Endothelial cell of umbilical vein (primary cell): ENCODE measurements around the gene HSPG2. TPM values are rescaled to one million over a fixed set of nuclear protein-coding genes. Genes with fewer than 3 reads are reported as not detected.
"Not testable (repeated sequence)": the region's sequence is repeated elsewhere in the genome, so short reads cannot be mapped to it uniquely, and the experiment has no call there.

Experiments
- BruUV-seq: library from RNA; stranded (reverse); fragments of 400-500 nt; replicated peaks from 2 replicates; lab custom pipeline; 2021; lab: Mats Ljungman, UMichigan
- CTCF ChIA-PET: fragments of 300-600, 350-600 bp; sonication (Branson Sonifier 250); formaldehyde crosslinking; loops from one replicate; lab custom pipeline; 2021; ENCODE audit warnings: antibody characterized with exemption, inconsistent platforms; lab: Charles Lee
- POLR2A ChIA-PET: fragments of 300-600, 350-600 bp; sonication (Branson Sonifier 250); formaldehyde crosslinking; loops from one replicate; lab custom pipeline; 2021; ENCODE audit warnings: antibody characterized with exemption, inconsistent platforms; lab: Charles Lee
- DNase-seq: peaks from one replicate; pipeline ENCODE4 v3.0.0-alpha.2; 2011; ENCODE audit warnings: low read depth, low spot score
- FAIRE-seq: peaks from 2 replicates; lab custom pipeline; 2011; peaks lifted over from hg19 to GRCh38; lab: Jason Lieb, UNC
- H2AFZ ChIP-seq: 2 replicates; pipeline ENCODE4 v1.6.0; 2012; ENCODE audit warnings: low read depth, low read length, control low read depth, inconsistent platforms
- H3K27ac ChIP-seq: 2 replicates; pipeline ENCODE4 v1.5.1; 2011; ENCODE audit warnings: low read depth, mild to moderate bottlenecking, control low read depth, low read length, moderate library complexity; ENCODE audit not compliant: insufficient read depth
- H3K27me3 ChIP-seq, 2 experiments: 2 replicates each; pipeline versions ENCODE4 v1.6.0 to v1.6.1; 2011; ENCODE audit warnings: low read length in 2 of 2, mixed read lengths in 1 of 2; ENCODE audit not compliant: control insufficient read depth in 2 of 2, insufficient read depth in 2 of 2
- H3K36me3 ChIP-seq, 2 experiments: 2 replicates in 1 of 2; 3 replicates in 1 of 2; pipeline ENCODE4 v1.5.1; 2011; ENCODE audit warnings: low read length in 2 of 2, mild to moderate bottlenecking in 1 of 2, moderate library complexity in 1 of 2; ENCODE audit not compliant: control insufficient read depth in 2 of 2, insufficient read depth in 2 of 2; ENCODE audit errors: extremely low read depth in 1 of 2
- H3K4me1 ChIP-seq: 3 replicates; pipeline ENCODE4 v1.5.1; 2011; ENCODE audit warnings: mild to moderate bottlenecking, low read length; ENCODE audit not compliant: control insufficient read depth, insufficient read depth; ENCODE audit errors: extremely low read depth
- H3K4me2 ChIP-seq: 2 replicates; pipeline ENCODE4 v1.6.1; 2011; ENCODE audit warnings: low read length, control low read depth, mixed read lengths; ENCODE audit not compliant: insufficient read depth
- H3K4me3 ChIP-seq, 3 experiments: fragments of 200-600 bp in 1 of 3; sonication (generic), shearing (Covaris generic) in 1 of 3; replicated peaks in 1 of 3; 2 replicates each; pipeline ENCODE4 v1.5.1; 2011 to 2016; ENCODE audit warnings: control low read depth in 3 of 3, low read length in 3 of 3, mild to moderate bottlenecking in 2 of 3, inconsistent platforms in 1 of 3, low read depth in 1 of 3, moderate library complexity in 1 of 3; ENCODE audit not compliant: insufficient read depth in 1 of 3
- H3K79me2 ChIP-seq: 2 replicates; pipeline ENCODE4 v1.6.0; 2012; ENCODE audit warnings: low read length, inconsistent platforms; ENCODE audit not compliant: control insufficient read depth, insufficient read depth
- H3K9ac ChIP-seq: replicated peaks from 2 replicates; pipeline ENCODE3; 2011; ENCODE audit warnings: low read length, control low read depth; ENCODE audit not compliant: insufficient read depth; ENCODE audit errors: extremely low read depth
- H3K9me1 ChIP-seq: replicated peaks from 3 replicates; pipeline ENCODE4 v1.6.0; 2011; ENCODE audit warnings: mild to moderate bottlenecking, low read length; ENCODE audit not compliant: control insufficient read depth, insufficient read depth; ENCODE audit errors: extremely low read depth
- H3K9me3 ChIP-seq: replicated peaks from 2 replicates; pipeline ENCODE4 v1.5.1; 2012; ENCODE audit warnings: low read length, inconsistent platforms; ENCODE audit not compliant: control insufficient read depth, insufficient read depth
- H4K20me1 ChIP-seq: replicated peaks from 2 replicates; pipeline ENCODE3; 2011; ENCODE audit warnings: mild to moderate bottlenecking, low read length; ENCODE audit not compliant: control insufficient read depth, insufficient read depth; ENCODE audit errors: extremely low read depth
- FOS ChIP-seq: IDR thresholded peaks from 2 replicates; pipeline ENCODE4 v1.6.1; 2011; ENCODE audit warnings: mild to moderate bottlenecking, low read length, moderate library complexity, borderline replicate concordance; ENCODE audit not compliant: insufficient read depth
- GATA2 ChIP-seq: IDR thresholded peaks from 2 replicates; pipeline ENCODE4 v1.7.0; 2011; ENCODE audit warnings: low read depth, mild to moderate bottlenecking, moderate library complexity, mixed read lengths, low read length; ENCODE audit not compliant: insufficient read length, insufficient read depth
- JUN ChIP-seq: IDR thresholded peaks from 2 replicates; pipeline ENCODE4 v1.6.1; 2011; ENCODE audit warnings: borderline replicate concordance, low read depth; ENCODE audit not compliant: insufficient read length, insufficient read depth
- MAX ChIP-seq: IDR thresholded peaks from 2 replicates; pipeline ENCODE4 v1.6.1; 2011; ENCODE audit not compliant: insufficient read depth, insufficient read length
- POLR2AphosphoS5 ChIP-seq: IDR thresholded peaks from 2 replicates; pipeline ENCODE4 v1.6.1; 2012; ENCODE audit warnings: low read depth, mild to moderate bottlenecking, control low read depth, low read length, moderate library complexity; ENCODE audit not compliant: insufficient read depth
- dilution Hi-C: fragments of 300-500 bp; cut with MboI; formaldehyde crosslinking; loops from one replicate; pipeline ENCODE4 v1.15.0; 2019; ENCODE audit warnings: low sequenced_read_pairs; ENCODE audit not compliant: extremely low pct_ligation_motif_present
- intact Hi-C: fragments of 100-400 bp; cut with micrococcal nuclease; formaldehyde crosslinking; loops from one replicate; pipeline ENCODE4 v1.10.0; 2022
- polyA plus RNA-seq, 4 experiments: library from polyadenylated mRNA; depleted of rRNA in 3 of 4; stranded (reverse) in 3 of 4; unstranded in 1 of 4; fragments of >200 nt; gene quantifications; 2 replicates each; pipeline versions ENCODE4 v1.2.1 to v1.2.3, GENCODE V29; 2011 to 2012; ENCODE audit warnings: missing spikeins in 1 of 4
- total RNA-seq: library from RNA; stranded (reverse); gene quantifications from 2 replicates; pipeline ENCODE4 v1.2.3, GENCODE V29; 2021

HSPG2 gene
- total and polyA plus RNA-seq, 2 donors (not counting 3 experiments of a cell fraction or from before 2014, with no cell fraction given) = 734 to 3,499 TPM

GRCh38 chr1:21919520-21919919 lies 17.6 kb downstream of the HSPG2 start:
- CTCF ChIA-PET = interaction anchor here (1.0 to 2.3 kb wide), 3 partner anchors 9 to 45 kb away, joined by 3 to 10 read pairs (median 6); no protein-coding TSS in a partner anchor

GRCh38 chr1:21917239-21917631 lies 19.9 kb downstream of the HSPG2 start:
- CTCF ChIA-PET = interaction anchor here (0.7 to 1.1 kb wide), 2 partner anchors 41 to 46 kb away, joined by 3 to 5 read pairs; no protein-coding TSS in a partner anchor
- Histone ChIP-seq H3K4me1 (peaks cover 93% of the 10 kb centered on the region), H3K9ac (peak overlapping the region; percentile 36), H3K36me3 (peaks cover 20 to 29% of the 10 kb centered on the region in 2 experiments), H3K79me2 (peaks cover 92% of the 10 kb centered on the region), H3K27ac (peak overlapping the region; percentile 62)
- H3K4me2 ChIP-seq, DNase-seq, H4K20me1 ChIP-seq, BruUV-seq, H3K9me3 ChIP-seq, H3K27me3 ChIP-seq, dilution Hi-C loops, H3K4me3 ChIP-seq, H3K9me1 ChIP-seq, FAIRE-seq, intact Hi-C loops, H2AFZ ChIP-seq: not testable (repeated sequence)
- TF ChIP-seq POLR2AphosphoS5 = peak; percentile 20
- POLR2A ChIA-PET = interaction anchor here (1.2 to 1.6 kb wide), 4 partner anchors 8 to 19 kb away, joined by 3 to 5 read pairs (median 4); no protein-coding TSS in a partner anchor

More at GRCh38 chr1:21919520-21919919, 17.6 kb downstream of the HSPG2 start:
- peaks cover 92% of the 10 kb centered on the region for H3K4me1 ChIP-seq
- DNase-seq (peak; percentile 78), FAIRE-seq (peak; percentile 88)
- BruUV-seq = no TSS peak
- H3K79me2 ChIP-seq = peaks cover 91% of the 10 kb centered on the region
- no peaks in the 10 kb centered on the region for H3K9me1 ChIP-seq
- H4K20me1 ChIP-seq = no peaks in the 10 kb centered on the region
- POLR2A ChIA-PET = interaction anchor here (0.5 to 1.0 kb wide), 3 partner anchors 21 to 312 kb away, joined by 3 to 8 read pairs (median 6); no protein-coding TSS in a partner anchor
- H3K4me3 ChIP-seq = no peak overlapping the region
- H3K36me3 ChIP-seq = peaks cover 23 to 31% of the 10 kb centered on the region in 2 experiments
- H3K9me3 ChIP-seq = no peaks in the 10 kb centered on the region
- intact Hi-C loops = no loop called here
- TF ChIP-seq GATA2 (peak; percentile 79), POLR2AphosphoS5 (peak; percentile 70), FOS (peak; percentile 88), MAX (no peak), JUN (peak; percentile 43)
- H3K27ac ChIP-seq = peak overlapping the region; percentile 1
- dilution Hi-C loops = no loop called here
- H3K4me2 ChIP-seq = no peak overlapping the region
- no peak overlapping the region for H2AFZ ChIP-seq
- H3K27me3 ChIP-seq = no peaks in the 10 kb centered on the region
- no peak overlapping the region for H3K9ac ChIP-seq
